ENCODE data around the gene ERBB4.
"Not testable (repeated sequence)": the region's sequence is repeated elsewhere in the genome, so short reads cannot be mapped to it uniquely, and the experiment has no call there.

ERBB4 gene

GRCh38 chr2:212042562-212042961, 496.0 kb downstream of the ERBB4 start:
- FAIRE-seq, result no peak

DNA sequence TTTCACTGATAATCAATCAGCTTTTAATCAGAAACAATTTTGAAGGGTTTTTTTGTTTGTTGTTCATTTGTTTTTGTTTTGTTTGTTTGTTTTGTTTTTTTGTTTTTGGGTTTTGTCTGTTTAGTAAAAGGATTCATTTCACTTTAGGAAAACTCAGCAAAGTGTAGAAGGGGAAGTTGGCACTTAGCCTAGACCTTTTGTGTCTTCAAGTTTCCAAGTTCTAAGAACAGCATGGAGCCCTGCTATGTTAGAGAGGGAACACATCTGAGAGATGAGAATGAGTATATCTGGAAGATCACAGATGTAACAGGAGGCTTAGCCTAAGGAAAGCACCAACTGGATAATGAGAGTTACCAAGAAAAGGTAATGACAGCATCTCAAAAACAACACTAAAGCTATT, 501.5 kb downstream of the ERBB4 start:
- FAIRE-seq, result no peak

DNA sequence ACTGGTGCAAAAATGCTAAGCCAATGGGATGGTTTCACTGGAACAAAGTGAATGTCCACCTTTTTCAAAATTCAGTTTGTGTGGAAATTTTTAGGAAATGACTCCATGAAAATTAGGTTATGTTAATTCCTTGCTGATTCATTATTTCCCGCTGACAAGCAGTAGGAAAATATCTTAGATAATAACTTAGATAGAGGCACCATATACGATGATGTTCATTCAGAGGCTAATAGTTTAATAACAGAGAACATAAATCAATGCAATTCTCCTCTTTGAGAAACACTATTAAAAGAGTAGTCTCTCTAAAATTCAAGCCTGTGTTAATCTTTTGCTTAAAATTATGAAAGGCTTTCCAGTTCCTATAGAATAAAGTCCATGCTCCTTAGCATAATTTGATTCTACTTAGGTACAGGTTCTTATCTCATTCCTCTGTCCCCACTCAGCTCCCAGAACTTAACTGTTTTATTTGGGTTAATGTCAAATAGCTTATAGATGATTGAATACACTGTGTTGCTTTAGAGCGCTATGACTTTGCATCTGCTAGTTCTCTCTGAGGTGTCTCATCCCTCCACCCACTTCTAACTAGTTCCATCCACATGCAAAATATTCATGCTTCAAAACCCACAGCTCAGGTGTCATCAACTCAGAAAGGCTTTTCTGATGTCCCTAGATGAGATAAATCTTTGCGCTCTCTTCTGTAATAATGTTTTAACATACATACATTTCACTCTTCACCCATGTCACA, 503.6 kb downstream of the ERBB4 start:
- no peak for FAIRE-seq

DNA sequence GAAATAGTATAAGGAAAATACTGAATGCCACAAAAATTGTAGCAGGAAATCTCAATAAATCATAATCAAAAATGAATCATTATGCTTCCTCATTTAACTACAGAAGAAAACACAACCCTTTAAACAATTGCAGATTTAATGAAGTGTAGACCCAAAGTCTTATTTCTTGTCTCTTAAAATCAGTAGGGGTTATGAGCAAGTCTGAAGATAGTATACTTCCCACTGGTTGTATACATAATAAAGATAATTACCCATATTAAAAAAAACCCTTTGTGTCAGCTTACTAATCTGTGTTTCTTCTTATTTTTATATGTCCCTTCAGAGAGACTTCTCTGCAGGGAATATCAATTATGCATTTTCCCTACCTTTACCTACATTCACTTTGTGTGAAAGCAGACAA, 504.7 kb downstream of the ERBB4 start:
- no peak for FAIRE-seq

DNA sequence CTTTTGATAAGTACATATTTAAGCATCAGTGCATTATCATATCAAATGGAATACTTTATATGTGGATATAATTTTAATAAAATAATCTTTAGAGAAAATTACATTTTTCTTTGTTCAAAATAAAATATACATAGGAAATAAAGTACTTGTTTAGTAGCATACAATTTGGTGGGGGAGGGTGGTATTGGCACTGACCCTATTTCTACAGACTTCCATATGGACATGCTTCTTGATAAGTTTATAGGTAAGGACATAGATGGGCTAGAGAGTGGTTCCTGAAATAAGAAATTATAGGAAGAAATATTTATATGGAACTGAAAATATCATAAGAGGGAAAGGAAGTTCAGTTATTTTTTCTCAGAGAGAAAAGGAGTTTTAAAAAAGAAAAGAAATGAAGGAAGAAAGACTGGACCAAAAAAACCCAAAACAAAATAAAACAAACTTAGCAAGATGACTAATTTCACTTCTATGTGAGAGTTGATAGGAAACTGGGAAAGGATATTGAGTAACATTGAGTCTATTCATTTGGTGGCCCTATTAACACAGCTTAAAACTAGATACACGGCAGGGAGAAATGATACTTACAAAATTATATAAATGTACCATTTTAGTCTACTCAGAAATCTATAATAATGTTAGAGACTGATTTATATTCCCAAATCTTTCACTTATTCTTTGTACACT, 505.9 kb downstream of the ERBB4 start:
- FAIRE-seq, result no peak

DNA sequence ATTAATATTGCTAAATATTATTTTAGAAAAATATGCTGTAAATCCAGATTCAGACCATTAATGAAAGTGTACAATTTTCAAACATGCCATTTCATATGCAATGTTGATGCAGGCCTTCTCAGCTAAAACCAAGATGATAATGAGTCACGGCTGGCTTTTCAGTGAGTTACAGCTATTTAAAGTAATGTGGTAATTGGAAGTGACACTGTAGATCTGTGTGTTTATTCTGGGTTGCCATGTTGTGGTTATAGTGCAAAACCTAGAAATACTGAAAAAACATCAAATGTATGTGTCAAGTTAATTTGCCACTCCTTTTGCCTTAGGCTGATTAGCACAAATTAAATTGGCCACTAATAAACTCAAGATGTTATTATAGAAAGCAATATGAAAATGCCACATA, 506.6 kb downstream of the ERBB4 start:
- FAIRE-seq, result no peak

DNA sequence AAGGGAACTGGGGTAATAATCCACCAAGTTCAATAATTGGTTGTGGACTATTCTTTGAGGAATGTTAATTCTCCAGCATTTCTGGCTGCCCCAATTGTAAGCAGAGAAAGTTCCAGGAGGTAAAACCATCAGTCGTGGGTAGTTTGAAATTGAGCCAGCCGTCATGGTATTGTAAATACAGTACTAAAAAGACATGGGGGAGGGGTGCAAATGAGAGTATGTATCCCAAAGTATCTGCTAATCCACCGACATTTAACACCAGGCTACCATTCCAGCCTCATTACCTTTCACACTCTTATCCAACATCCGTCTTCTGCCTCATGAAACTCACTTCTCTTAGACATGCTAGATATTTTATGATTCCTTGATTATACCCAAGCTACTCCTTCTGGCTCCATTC, 507.9 kb downstream of the ERBB4 start:
- FAIRE-seq, result no peak

DNA sequence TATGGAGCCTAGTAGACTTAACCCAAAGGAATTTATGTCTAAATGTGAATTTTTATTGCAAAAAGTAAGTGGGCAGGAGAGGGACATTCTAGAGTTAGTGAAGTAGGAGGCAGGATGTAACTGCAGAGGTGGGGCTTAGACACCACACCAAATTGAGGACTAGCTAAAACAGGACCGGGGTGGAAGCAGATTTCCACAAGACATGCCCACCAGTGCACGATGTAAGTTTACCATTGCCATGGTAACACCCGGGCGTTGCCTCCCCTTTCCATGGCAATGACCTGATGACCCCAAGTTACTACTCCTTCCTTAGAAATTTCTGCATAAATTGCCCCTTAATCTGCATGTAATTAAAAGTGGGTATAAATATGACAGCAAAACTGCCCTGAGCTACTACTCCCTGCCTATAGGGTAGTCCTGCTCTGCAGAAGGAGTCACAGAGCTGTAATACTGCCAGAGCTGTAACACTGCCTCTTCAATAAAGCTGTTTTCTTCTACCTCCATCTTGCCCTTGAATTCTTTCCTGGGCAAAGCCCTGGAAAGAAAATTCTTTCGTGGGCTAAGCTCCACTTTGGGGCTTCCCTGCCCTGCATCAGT, 509.7 kb downstream of the ERBB4 start:
- FAIRE-seq, result no peak

- FAIRE-seq, result no peak
Measured at GRCh38 chr2:212027681-212028628, 510.6 kb downstream of the ERBB4 start.

GRCh38 chr2:212024040-212024439, 514.6 kb downstream of the ERBB4 start:
- no peak for FAIRE-seq

- FAIRE-seq, result no peak
Measured at GRCh38 chr2:212022966-212023365, 515.6 kb downstream of the ERBB4 start.

- FAIRE-seq, result no peak
Measured at GRCh38 chr2:212021947-212022346, 516.7 kb downstream of the ERBB4 start.

GRCh38 chr2:212015588-212015987, 523.0 kb downstream of the ERBB4 start:
- no peak for FAIRE-seq

GRCh38 chr2:212013626-212014025, 525.0 kb downstream of the ERBB4 start:
- FAIRE-seq, result no peak

- not testable (repeated sequence) for FAIRE-seq
Measured at GRCh38 chr2:212010305-212010704, 528.3 kb downstream of the ERBB4 start.

DNA sequence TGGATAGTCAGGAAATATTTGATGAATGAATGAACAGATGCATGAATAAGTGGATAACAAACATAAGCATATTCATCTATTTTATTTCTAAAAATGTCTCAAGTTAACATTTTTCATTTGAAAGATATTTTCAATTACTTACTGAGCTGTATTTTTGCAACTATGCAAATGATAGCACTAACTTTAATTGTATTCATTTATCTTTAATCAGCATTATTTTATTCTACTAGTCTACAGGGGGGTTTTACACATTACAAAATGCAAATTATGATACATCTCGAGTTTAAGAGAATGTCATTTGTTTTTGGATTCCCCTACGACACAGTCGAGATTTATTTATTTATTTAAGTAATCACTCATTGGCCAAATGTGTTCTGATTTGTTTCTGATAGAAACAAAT, 530.6 kb downstream of the ERBB4 start:
- no peak for FAIRE-seq

- FAIRE-seq, result no peak
Measured at GRCh38 chr2:212005085-212005671, 533.4 kb downstream of the ERBB4 start.

GRCh38 chr2:212001325-212001724, 537.3 kb downstream of the ERBB4 start:
- FAIRE-seq, result no peak

GRCh38 chr2:211996857-211997256, 541.7 kb downstream of the ERBB4 start:
- no peak for FAIRE-seq

- no peak for FAIRE-seq
Measured at GRCh38 chr2:211994806-211995205, 543.8 kb downstream of the ERBB4 start.

- no peak for FAIRE-seq
Measured at GRCh38 chr2:211990335-211990734, 548.3 kb downstream of the ERBB4 start.

DNA sequence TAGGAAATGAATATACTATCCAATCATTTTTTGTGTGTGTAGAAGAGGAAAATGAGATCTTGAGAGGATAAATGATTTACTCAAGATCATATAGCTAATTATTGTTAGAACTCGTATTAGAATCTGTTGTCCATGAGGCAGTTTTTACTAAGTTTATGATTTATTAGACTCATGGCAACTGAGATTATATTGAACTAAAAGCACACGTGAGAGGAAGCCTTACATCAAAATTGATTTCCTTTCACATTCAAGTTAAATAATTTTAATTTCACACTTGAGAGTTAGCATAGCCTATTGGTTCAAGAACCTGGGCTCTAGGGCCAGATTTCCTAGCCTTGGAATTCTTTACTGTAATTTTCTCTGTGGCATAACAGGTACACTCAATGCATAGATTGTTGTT, 552.3 kb downstream of the ERBB4 start:
- no peak for FAIRE-seq

DNA sequence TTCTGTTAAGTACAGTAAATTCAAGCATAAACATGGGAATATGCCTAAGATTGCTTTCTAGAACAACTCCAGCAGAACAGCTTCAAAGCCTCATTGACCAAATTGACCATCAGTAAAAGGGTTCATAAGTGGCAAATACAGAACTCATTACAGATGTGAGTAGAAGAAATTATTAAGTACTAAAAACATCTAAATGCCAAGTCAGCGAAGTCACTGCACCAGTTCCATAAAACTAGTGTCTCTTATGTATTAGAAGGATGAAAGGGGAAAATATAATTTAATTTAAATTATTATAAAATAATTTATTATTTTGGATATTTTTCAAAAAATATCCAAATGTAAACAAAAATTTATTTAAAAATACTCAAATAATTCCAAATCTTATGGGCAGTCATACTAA, 553.2 kb downstream of the ERBB4 start:
- FAIRE-seq, result no peak

All from endometrium (tissue), 2 donors.